Transverse colon (tissue), 4 donors: ENCODE data around the gene FAM114A1.

Experiments used
- POLR2AphosphoS5 ChIP-seq, 3 donors: sonication (generic); formaldehyde crosslinking; IDR thresholded peaks; one replicate each; pipeline ENCODE4 v1.6.1; 2016; ENCODE audit warnings: antibody characterized with exemption in 3 of 3
- TF ChIP-seq, protein P1 (sequence below), 5 experiments: fragments of 200-600 bp in 3 of 5; fragments of 450-650 bp in 2 of 5; sonication (generic) in 3 of 5; IDR thresholded peaks; 1 replicate in 2 of 5; 2 replicates in 3 of 5; pipeline ENCODE4 v1.5.1; 2016 to 2017; ENCODE audit warnings: antibody characterized with exemption in 5 of 5, inconsistent platforms in 3 of 5, mild to moderate bottlenecking in 2 of 5, moderate library complexity in 1 of 5

- TF ChIP-seq, protein P1, sequence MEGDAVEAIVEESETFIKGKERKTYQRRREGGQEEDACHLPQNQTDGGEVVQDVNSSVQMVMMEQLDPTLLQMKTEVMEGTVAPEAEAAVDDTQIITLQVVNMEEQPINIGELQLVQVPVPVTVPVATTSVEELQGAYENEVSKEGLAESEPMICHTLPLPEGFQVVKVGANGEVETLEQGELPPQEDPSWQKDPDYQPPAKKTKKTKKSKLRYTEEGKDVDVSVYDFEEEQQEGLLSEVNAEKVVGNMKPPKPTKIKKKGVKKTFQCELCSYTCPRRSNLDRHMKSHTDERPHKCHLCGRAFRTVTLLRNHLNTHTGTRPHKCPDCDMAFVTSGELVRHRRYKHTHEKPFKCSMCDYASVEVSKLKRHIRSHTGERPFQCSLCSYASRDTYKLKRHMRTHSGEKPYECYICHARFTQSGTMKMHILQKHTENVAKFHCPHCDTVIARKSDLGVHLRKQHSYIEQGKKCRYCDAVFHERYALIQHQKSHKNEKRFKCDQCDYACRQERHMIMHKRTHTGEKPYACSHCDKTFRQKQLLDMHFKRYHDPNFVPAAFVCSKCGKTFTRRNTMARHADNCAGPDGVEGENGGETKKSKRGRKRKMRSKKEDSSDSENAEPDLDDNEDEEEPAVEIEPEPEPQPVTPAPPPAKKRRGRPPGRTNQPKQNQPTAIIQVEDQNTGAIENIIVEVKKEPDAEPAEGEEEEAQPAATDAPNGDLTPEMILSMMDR (IDR thresholded peaks at IDR 0.05): no peak
- peak; percentile 37 to 52 (median 42) for TF ChIP-seq POLR2AphosphoS5 (IDR thresholded peaks at IDR 0.05)
Measured at GRCh38 chr4:38889143-38889542, 21.5 kb downstream of the FAM114A1 start.
